ENCODE measurements around the gene IL18BP.

IL18BP gene

DNA sequence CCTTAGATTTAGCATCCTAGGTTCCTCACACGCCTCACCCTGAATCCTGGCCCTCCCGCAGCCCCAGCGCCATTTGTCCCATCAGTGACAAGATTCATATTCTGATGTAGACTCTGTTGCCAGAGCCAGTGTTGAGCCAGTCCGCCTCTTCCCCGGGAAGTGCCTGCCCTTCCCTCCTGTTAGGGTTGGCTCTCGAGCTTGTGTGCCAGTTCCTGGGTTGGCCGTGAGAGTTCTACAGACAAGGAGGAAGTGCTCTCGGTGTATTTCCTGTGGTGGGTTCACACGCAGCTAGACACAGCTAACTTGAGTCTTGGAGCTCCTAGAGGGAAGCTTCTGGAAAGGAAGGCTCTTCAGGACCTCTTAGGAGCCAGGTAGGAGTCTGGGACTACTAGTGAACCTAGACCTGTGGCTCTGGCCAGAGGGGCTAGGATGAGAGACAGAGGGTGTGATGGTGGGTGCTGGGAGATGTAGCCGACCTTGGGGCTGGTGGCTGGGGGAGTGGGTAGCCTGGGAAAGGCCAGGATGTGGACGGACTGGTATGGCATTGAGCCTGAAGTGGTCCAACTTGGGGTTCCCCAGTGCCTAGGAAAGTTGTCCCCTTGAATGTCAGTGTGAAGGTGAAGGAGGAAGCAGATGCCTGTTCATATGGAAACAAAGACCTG is at the start of gene IL18BP:
TSS of gene IL18BP (plus strand) at position 261 of the 662 bp plus-strand sequence. CDS start 1,076 bp downstream, outside the sequence.
- TF ChIP-seq, protein P1, sequence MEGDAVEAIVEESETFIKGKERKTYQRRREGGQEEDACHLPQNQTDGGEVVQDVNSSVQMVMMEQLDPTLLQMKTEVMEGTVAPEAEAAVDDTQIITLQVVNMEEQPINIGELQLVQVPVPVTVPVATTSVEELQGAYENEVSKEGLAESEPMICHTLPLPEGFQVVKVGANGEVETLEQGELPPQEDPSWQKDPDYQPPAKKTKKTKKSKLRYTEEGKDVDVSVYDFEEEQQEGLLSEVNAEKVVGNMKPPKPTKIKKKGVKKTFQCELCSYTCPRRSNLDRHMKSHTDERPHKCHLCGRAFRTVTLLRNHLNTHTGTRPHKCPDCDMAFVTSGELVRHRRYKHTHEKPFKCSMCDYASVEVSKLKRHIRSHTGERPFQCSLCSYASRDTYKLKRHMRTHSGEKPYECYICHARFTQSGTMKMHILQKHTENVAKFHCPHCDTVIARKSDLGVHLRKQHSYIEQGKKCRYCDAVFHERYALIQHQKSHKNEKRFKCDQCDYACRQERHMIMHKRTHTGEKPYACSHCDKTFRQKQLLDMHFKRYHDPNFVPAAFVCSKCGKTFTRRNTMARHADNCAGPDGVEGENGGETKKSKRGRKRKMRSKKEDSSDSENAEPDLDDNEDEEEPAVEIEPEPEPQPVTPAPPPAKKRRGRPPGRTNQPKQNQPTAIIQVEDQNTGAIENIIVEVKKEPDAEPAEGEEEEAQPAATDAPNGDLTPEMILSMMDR (IDR thresholded peaks at IDR 0.05; ENCODE audit: insufficient read depth, low read depth, low read length, missing control alignments), result no peak
- H3K4me3 ChIP-seq (ENCODE audit: low read length), result no peak within 1 kb of the TSS
- DNase-seq (ENCODE audit: low read depth), result no peak

DNA sequence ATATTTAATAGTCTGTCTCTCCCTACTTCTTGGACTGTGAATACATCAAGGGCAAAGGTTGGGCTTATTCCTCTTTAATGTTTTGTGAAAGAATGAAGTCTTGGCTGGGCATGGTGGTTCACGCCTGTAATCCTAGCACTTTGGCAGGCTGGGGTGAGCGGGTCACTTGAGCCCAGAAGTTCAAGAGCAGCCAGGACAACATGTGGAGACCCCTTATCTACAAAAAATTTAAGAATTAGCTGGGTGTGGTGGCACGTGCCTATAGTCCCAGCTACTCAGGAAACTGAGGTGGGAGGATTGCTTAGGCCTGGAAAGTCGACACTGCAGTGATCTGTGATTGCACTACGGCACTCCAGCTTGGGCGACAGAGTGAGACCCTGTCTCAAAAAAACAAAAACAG is 49.7 kb upstream of the IL18BP start:
- H3K4me3 ChIP-seq (ENCODE audit: low read length), result no peak overlapping the region
- DNase-seq (ENCODE audit: low read depth), result no peak
- TF ChIP-seq, protein P1 (IDR thresholded peaks at IDR 0.05; ENCODE audit: insufficient read depth, low read depth, low read length, missing control alignments), result no peak

DNA sequence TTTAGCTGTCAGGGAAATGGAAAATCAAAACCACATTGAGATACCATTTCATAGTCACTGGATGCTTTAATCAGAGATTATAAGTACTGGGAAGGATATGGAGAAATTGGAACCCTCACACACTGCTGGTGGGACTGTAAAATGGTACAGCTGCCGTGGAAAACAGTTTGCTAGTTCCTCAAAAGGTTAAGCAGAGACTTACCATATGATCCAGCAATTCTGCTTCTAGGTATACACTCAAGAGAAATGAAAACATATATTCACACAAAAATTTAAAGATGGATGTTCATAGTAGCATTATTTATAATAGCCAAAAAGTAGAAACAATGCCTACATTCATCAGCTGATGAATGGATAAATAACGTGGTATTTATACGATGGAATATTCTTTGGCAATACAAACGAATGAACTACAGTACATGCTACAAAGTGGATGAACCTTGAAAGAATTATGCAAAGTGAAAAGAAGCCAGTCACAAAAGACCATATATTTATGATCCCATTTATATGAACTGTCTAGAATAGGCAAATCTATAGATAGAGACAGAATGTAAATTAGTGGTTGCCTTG is 46.9 kb upstream of the IL18BP start:
- DNase-seq (ENCODE audit: low read depth), result no peak
- TF ChIP-seq, protein P1 (IDR thresholded peaks at IDR 0.05; ENCODE audit: insufficient read depth, low read depth, low read length, missing control alignments), result no peak
- no peak overlapping the region for H3K4me3 ChIP-seq (ENCODE audit: low read length)

DNA sequence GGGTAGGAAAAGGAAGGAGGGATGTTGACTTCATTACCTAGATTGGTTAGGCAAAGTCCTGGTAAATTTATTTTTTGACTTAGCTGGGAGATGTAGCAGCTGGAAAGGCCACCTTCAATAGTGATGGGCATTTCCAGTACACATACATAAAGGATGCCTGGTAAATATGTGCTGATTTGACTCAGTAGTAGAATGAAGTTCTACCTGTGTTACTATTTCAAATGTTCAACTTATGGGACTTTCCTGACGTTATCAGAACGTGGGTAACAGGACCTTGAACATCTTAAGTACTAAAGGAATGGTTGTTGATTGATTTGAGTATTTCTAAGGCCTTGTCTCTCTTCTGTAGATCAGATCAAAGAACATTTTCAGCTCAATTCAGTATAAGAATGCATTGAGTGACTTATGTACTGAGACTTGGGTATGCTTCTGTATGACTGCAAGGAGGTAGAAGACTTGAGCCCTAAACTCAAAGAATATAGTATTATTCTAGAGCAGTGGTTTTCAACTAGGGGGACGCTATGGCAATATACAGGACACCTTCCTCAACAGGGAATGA is 42.7 kb upstream of the IL18BP start:
- TF ChIP-seq, protein P1 (IDR thresholded peaks at IDR 0.05; ENCODE audit: insufficient read depth, low read depth, low read length, missing control alignments), result no peak
- no peak overlapping the region for H3K4me3 ChIP-seq (ENCODE audit: low read length)
- DNase-seq (ENCODE audit: low read depth), result no peak

DNA sequence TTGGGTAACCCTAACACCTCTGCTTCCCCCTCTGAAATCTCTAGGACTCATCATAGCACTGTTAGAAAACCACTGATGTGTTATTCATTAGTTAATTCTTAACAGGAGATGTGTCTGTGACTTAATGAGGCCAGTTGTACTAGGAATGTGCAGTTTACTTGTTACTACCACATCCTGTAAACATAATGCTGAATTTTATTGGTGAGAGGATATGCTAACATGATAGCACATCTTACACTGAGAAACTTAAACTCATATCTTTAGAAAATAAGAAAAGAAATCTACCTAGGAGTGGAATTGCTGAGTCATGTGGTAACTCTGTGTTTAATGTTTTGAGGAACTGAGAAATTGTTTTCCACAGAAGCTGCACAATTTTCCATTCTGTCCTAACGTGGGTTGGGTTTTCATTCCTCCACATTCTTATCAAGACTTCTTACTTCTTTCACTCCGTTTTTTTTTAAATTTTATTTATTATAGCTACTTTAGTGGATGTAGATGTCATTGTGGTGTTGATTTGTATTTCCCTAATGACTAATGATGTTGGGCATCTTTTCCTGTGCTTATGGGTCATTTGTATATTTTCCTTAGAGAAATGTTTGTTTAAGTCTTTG is 36.2 kb upstream of the IL18BP start:
- H3K4me3 ChIP-seq (ENCODE audit: low read length), result no peak overlapping the region
- TF ChIP-seq, protein P1 (IDR thresholded peaks at IDR 0.05; ENCODE audit: insufficient read depth, low read depth, low read length, missing control alignments), result no peak
- DNase-seq (ENCODE audit: low read depth), result no peak

DNA sequence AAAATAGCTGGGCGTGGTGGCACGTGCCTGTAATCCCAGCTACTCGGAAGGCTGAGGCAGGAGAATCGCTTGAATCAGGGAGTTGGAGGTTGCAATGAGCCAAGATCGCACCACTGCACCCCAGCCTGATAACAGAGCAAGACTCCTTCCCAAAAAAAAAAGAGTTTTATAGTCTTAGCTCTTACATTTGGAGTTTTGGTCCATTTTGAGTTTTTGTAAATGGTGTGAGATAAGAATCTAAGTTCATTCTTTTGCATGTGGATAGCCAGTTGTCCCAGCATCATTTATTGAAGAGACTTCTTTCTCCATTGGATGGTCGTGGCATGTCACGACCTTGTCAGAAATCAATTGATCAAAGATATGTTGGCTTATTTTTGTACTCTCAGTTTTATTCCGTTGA is 35.2 kb upstream of the IL18BP start:
- TF ChIP-seq, protein P1 (IDR thresholded peaks at IDR 0.05; ENCODE audit: insufficient read depth, low read depth, low read length, missing control alignments), result no peak
- H3K4me3 ChIP-seq (ENCODE audit: low read length), result no peak overlapping the region
- no peak for DNase-seq (ENCODE audit: low read depth)

Data from epithelial cell of esophagus (primary cell).